Endothelial cell of umbilical vein (primary cell): ENCODE results near the gene SPTB. TPM values are rescaled to one million over a fixed set of nuclear protein-coding genes. Genes with fewer than 3 reads are reported as not detected.

Experiments
- BruUV-seq: library from RNA; stranded (reverse); fragments of 400-500 nt; replicated peaks from 2 replicates; lab custom pipeline; 2021; lab: Mats Ljungman, UMichigan
- CTCF ChIA-PET: fragments of 300-600, 350-600 bp; sonication (Branson Sonifier 250); formaldehyde crosslinking; loops from one replicate; lab custom pipeline; 2021; ENCODE audit warnings: antibody characterized with exemption, inconsistent platforms; lab: Charles Lee
- POLR2A ChIA-PET: fragments of 300-600, 350-600 bp; sonication (Branson Sonifier 250); formaldehyde crosslinking; loops from one replicate; lab custom pipeline; 2021; ENCODE audit warnings: antibody characterized with exemption, inconsistent platforms; lab: Charles Lee
- DNase-seq: peaks from one replicate; pipeline ENCODE4 v3.0.0-alpha.2; 2011; ENCODE audit warnings: low read depth, low spot score
- FAIRE-seq: peaks from 2 replicates; lab custom pipeline; 2011; peaks lifted over from hg19 to GRCh38; lab: Jason Lieb, UNC
- H2AFZ ChIP-seq: 2 replicates; pipeline ENCODE4 v1.6.0; 2012; ENCODE audit warnings: low read depth, low read length, control low read depth, inconsistent platforms
- H3K27ac ChIP-seq: 2 replicates; pipeline ENCODE4 v1.5.1; 2011; ENCODE audit warnings: low read depth, mild to moderate bottlenecking, control low read depth, low read length, moderate library complexity; ENCODE audit not compliant: insufficient read depth
- H3K27me3 ChIP-seq, 2 experiments: 2 replicates each; pipeline versions ENCODE4 v1.6.0 to v1.6.1; 2011; ENCODE audit warnings: low read length in 2 of 2, mixed read lengths in 1 of 2; ENCODE audit not compliant: control insufficient read depth in 2 of 2, insufficient read depth in 2 of 2
- H3K36me3 ChIP-seq, 2 experiments: 2 replicates in 1 of 2; 3 replicates in 1 of 2; pipeline ENCODE4 v1.5.1; 2011; ENCODE audit warnings: low read length in 2 of 2, mild to moderate bottlenecking in 1 of 2, moderate library complexity in 1 of 2; ENCODE audit not compliant: control insufficient read depth in 2 of 2, insufficient read depth in 2 of 2; ENCODE audit errors: extremely low read depth in 1 of 2
- H3K4me1 ChIP-seq: 3 replicates; pipeline ENCODE4 v1.5.1; 2011; ENCODE audit warnings: mild to moderate bottlenecking, low read length; ENCODE audit not compliant: control insufficient read depth, insufficient read depth; ENCODE audit errors: extremely low read depth
- H3K4me2 ChIP-seq: 2 replicates; pipeline ENCODE4 v1.6.1; 2011; ENCODE audit warnings: low read length, control low read depth, mixed read lengths; ENCODE audit not compliant: insufficient read depth
- H3K4me3 ChIP-seq, 3 experiments: fragments of 200-600 bp in 1 of 3; sonication (generic), shearing (Covaris generic) in 1 of 3; replicated peaks in 1 of 3; 2 replicates each; pipeline ENCODE4 v1.5.1; 2011 to 2016; ENCODE audit warnings: control low read depth in 3 of 3, low read length in 3 of 3, mild to moderate bottlenecking in 2 of 3, inconsistent platforms in 1 of 3, low read depth in 1 of 3, moderate library complexity in 1 of 3; ENCODE audit not compliant: insufficient read depth in 1 of 3
- H3K79me2 ChIP-seq: 2 replicates; pipeline ENCODE4 v1.6.0; 2012; ENCODE audit warnings: low read length, inconsistent platforms; ENCODE audit not compliant: control insufficient read depth, insufficient read depth
- H3K9ac ChIP-seq: replicated peaks from 2 replicates; pipeline ENCODE3; 2011; ENCODE audit warnings: low read length, control low read depth; ENCODE audit not compliant: insufficient read depth; ENCODE audit errors: extremely low read depth
- H3K9me1 ChIP-seq: replicated peaks from 3 replicates; pipeline ENCODE4 v1.6.0; 2011; ENCODE audit warnings: mild to moderate bottlenecking, low read length; ENCODE audit not compliant: control insufficient read depth, insufficient read depth; ENCODE audit errors: extremely low read depth
- H3K9me3 ChIP-seq: replicated peaks from 2 replicates; pipeline ENCODE4 v1.5.1; 2012; ENCODE audit warnings: low read length, inconsistent platforms; ENCODE audit not compliant: control insufficient read depth, insufficient read depth
- H4K20me1 ChIP-seq: replicated peaks from 2 replicates; pipeline ENCODE3; 2011; ENCODE audit warnings: mild to moderate bottlenecking, low read length; ENCODE audit not compliant: control insufficient read depth, insufficient read depth; ENCODE audit errors: extremely low read depth
- EZH2 ChIP-seq: IDR thresholded peaks from 2 replicates; pipeline ENCODE4 v1.6.1; 2012; ENCODE audit warnings: borderline replicate concordance, low read depth, mild to moderate bottlenecking, moderate library complexity, low read length, inconsistent platforms; ENCODE audit not compliant: severe bottlenecking
- FOS ChIP-seq: IDR thresholded peaks from 2 replicates; pipeline ENCODE4 v1.6.1; 2011; ENCODE audit warnings: mild to moderate bottlenecking, low read length, moderate library complexity, borderline replicate concordance; ENCODE audit not compliant: insufficient read depth
- GATA2 ChIP-seq: IDR thresholded peaks from 2 replicates; pipeline ENCODE4 v1.7.0; 2011; ENCODE audit warnings: low read depth, mild to moderate bottlenecking, moderate library complexity, mixed read lengths, low read length; ENCODE audit not compliant: insufficient read length, insufficient read depth
- JUN ChIP-seq: IDR thresholded peaks from 2 replicates; pipeline ENCODE4 v1.6.1; 2011; ENCODE audit warnings: borderline replicate concordance, low read depth; ENCODE audit not compliant: insufficient read length, insufficient read depth
- MYC ChIP-seq: IDR thresholded peaks from one replicate; pipeline ENCODE4 v1.6.1; 2011; ENCODE audit warnings: mild to moderate bottlenecking, low read depth, low read length
- POLR2A ChIP-seq: IDR thresholded peaks from 2 replicates; pipeline ENCODE4 v1.6.1; 2012; ENCODE audit warnings: low read depth, mild to moderate bottlenecking, control low read depth, low read length
- POLR2AphosphoS5 ChIP-seq: IDR thresholded peaks from 2 replicates; pipeline ENCODE4 v1.6.1; 2012; ENCODE audit warnings: low read depth, mild to moderate bottlenecking, control low read depth, low read length, moderate library complexity; ENCODE audit not compliant: insufficient read depth
- dilution Hi-C: fragments of 300-500 bp; cut with MboI; formaldehyde crosslinking; loops from one replicate; pipeline ENCODE4 v1.15.0; 2019; ENCODE audit warnings: low sequenced_read_pairs; ENCODE audit not compliant: extremely low pct_ligation_motif_present
- intact Hi-C: fragments of 100-400 bp; cut with micrococcal nuclease; formaldehyde crosslinking; loops from one replicate; pipeline ENCODE4 v1.10.0; 2022
- polyA plus RNA-seq, 4 experiments: library from polyadenylated mRNA; depleted of rRNA in 3 of 4; stranded (reverse) in 3 of 4; unstranded in 1 of 4; fragments of >200 nt; gene quantifications; 2 replicates each; pipeline versions ENCODE4 v1.2.1 to v1.2.3, GENCODE V29; 2011 to 2012; ENCODE audit warnings: missing spikeins in 1 of 4
- total RNA-seq: library from RNA; stranded (reverse); gene quantifications from 2 replicates; pipeline ENCODE4 v1.2.3, GENCODE V29; 2021
- TF ChIP-seq, protein P1 (sequence below): IDR thresholded peaks from 2 replicates; pipeline ENCODE4 v1.6.1; 2011; ENCODE audit not compliant: insufficient read depth, insufficient read length
- TF ChIP-seq, protein P2 (sequence below), 2 donors: IDR thresholded peaks; 1 replicate in 1 of 2; 2 replicates in 1 of 2; pipeline ENCODE4 v1.5.1; 2011; ENCODE audit warnings: low read length in 2 of 2, mild to moderate bottlenecking in 2 of 2, moderate library complexity in 2 of 2, control low read depth in 1 of 2, inconsistent platforms in 1 of 2, low read depth in 1 of 2; ENCODE audit not compliant: insufficient read depth in 1 of 2; ENCODE audit errors: extremely low read depth in 1 of 2

The SPTB gene
- total and polyA plus RNA-seq, 2 donors (not counting 3 experiments of a cell fraction or from before 2014, with no cell fraction given), result 0.03 to 0.07 TPM

DNA sequence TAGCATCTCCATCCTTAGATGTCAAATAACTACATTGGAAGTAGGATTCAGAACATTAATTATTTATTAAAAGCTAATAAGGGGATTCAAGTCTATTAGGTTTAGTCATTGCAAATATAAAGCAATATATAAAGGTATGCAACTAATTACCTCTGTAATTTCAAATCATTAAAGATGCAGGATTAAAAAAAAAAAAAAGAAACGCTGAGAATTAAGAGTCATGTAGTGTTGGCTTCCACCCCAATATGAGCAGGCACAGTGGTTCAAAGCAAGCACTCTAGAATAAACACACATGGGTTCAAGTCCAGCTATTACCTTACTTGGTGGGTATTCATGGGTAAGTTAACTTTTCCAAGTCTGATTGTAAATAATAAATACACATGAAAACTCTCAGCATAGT, 10.9 kb downstream of the SPTB start:
- TF ChIP-seq, protein P1, sequence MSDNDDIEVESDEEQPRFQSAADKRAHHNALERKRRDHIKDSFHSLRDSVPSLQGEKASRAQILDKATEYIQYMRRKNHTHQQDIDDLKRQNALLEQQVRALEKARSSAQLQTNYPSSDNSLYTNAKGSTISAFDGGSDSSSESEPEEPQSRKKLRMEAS, result no peak
- TF ChIP-seq GATA2, result no peak
- no peak for TF ChIP-seq EZH2
- TF ChIP-seq POLR2AphosphoS5, result no peak
- no peak for TF ChIP-seq JUN
- no peak for TF ChIP-seq FOS
- no peak for TF ChIP-seq MYC
- no peak for TF ChIP-seq POLR2A
- TF ChIP-seq, protein P2, sequence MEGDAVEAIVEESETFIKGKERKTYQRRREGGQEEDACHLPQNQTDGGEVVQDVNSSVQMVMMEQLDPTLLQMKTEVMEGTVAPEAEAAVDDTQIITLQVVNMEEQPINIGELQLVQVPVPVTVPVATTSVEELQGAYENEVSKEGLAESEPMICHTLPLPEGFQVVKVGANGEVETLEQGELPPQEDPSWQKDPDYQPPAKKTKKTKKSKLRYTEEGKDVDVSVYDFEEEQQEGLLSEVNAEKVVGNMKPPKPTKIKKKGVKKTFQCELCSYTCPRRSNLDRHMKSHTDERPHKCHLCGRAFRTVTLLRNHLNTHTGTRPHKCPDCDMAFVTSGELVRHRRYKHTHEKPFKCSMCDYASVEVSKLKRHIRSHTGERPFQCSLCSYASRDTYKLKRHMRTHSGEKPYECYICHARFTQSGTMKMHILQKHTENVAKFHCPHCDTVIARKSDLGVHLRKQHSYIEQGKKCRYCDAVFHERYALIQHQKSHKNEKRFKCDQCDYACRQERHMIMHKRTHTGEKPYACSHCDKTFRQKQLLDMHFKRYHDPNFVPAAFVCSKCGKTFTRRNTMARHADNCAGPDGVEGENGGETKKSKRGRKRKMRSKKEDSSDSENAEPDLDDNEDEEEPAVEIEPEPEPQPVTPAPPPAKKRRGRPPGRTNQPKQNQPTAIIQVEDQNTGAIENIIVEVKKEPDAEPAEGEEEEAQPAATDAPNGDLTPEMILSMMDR (IDR thresholded peaks at IDR 0.05; ENCODE audit: extremely low read depth in 1 of 2, insufficient read depth in 1 of 2, low read depth in 1 of 2, low read length in 2 of 2), result no peak
- Histone ChIP-seq H3K27ac (no peak overlapping the region), H3K4me3 (no peak overlapping the region), H3K9me1 (no peaks in the 10 kb centered on the region), H3K9ac (no peak overlapping the region), H2AFZ (no peak overlapping the region), H3K9me3 (no peaks in the 10 kb centered on the region), H3K36me3 (no peaks in the 10 kb centered on the region), H4K20me1 (no peaks in the 10 kb centered on the region), H3K79me2 (no peaks in the 10 kb centered on the region), H3K27me3 (peaks cover 20 to 33% of the 10 kb centered on the region in 2 experiments), H3K4me1 (no peaks in the 10 kb centered on the region), H3K4me2 (no peak overlapping the region)
- FAIRE-seq (no peak), DNase-seq (no peak)
- intact Hi-C loops (no loop called here), dilution Hi-C loops (no loop called here)
- CTCF ChIA-PET, result interaction anchor here (1.2 to 1.8 kb wide), 4 partner anchors 16 to 35 kb away, joined by 3 to 6 read pairs (median 4); no protein-coding TSS in a partner anchor
- POLR2A ChIA-PET, result no interaction called here
- BruUV-seq, result no TSS peak
